Measurements from ENCODE around the gene NDFIP1. TPM values are rescaled to one million over a fixed set of nuclear protein-coding genes. Genes with fewer than 3 reads are reported as not detected.

NDFIP1 gene
- total RNA-seq, 1 donor from 2014 or later: 70.5 TPM

- Histone ChIP-seq H3K27ac (no peak overlapping the region), H3K27me3 (ENCODE audit: low read depth) (no peaks in the 10 kb centered on the region), H3K4me1 (peaks cover 54% of the 10 kb centered on the region), H3K36me3 (no peaks in the 10 kb centered on the region), H3K4me3 (no peak overlapping the region), H3K9me3 (no peaks in the 10 kb centered on the region)
- TF ChIP-seq, protein P1, sequence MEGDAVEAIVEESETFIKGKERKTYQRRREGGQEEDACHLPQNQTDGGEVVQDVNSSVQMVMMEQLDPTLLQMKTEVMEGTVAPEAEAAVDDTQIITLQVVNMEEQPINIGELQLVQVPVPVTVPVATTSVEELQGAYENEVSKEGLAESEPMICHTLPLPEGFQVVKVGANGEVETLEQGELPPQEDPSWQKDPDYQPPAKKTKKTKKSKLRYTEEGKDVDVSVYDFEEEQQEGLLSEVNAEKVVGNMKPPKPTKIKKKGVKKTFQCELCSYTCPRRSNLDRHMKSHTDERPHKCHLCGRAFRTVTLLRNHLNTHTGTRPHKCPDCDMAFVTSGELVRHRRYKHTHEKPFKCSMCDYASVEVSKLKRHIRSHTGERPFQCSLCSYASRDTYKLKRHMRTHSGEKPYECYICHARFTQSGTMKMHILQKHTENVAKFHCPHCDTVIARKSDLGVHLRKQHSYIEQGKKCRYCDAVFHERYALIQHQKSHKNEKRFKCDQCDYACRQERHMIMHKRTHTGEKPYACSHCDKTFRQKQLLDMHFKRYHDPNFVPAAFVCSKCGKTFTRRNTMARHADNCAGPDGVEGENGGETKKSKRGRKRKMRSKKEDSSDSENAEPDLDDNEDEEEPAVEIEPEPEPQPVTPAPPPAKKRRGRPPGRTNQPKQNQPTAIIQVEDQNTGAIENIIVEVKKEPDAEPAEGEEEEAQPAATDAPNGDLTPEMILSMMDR (IDR thresholded peaks at IDR 0.05): no peak
- intact Hi-C loops (cut with DNase I): no loop called here
- ATAC-seq (no peak), DNase-seq (no peak)
Measured at GRCh38 chr5:142114687-142115086, 6.1 kb downstream of the NDFIP1 start.

DNA sequence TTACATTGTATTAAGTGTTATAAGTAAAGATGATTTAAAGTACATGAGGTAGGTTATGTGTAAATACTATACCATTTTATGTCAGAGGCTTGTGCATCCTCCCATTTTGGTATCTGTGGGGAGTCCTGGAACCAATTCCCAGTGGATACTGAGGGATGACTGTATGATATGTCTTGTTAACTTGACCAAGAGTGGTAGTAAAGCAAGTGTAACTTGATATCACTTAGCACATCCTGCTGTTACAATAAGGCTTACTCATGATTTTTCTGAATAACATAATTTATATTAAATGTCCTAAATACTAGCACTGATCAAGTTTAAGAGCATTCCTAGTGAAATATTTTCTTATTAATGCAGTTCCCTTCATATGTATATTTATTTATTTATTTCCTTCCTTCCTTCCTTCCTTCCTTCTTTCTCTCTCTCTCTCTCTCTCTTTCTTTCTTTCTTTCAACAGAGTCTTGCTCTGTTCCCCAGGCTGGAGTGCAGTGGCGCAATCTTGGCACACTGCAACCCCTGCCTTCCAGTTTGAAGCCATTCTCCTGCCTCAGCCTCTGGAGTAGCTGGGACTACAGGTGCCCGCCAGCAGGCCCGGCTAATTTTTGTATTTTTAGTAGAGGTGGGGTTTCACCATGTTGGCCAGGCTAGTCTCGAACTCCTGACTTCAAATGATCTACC lies 7.5 kb downstream of the NDFIP1 start:
- ATAC-seq (no peak), DNase-seq (no peak)
- TF ChIP-seq, protein P1 (IDR thresholded peaks at IDR 0.05): no peak
- Histone ChIP-seq H3K4me1 (peaks cover 53% of the 10 kb centered on the region), H3K27me3 (ENCODE audit: low read depth) (no peaks in the 10 kb centered on the region), H3K9me3 (no peaks in the 10 kb centered on the region), H3K27ac (no peak overlapping the region), H3K4me3 (no peak overlapping the region), H3K36me3 (no peaks in the 10 kb centered on the region)
- intact Hi-C loops (cut with DNase I): no loop called here

- Histone ChIP-seq H3K4me1 (peaks cover 55% of the 10 kb centered on the region), H3K36me3 (peaks cover 4% of the 10 kb centered on the region), H3K27me3 (ENCODE audit: low read depth) (no peaks in the 10 kb centered on the region), H3K9me3 (no peaks in the 10 kb centered on the region), H3K4me3 (no peak overlapping the region), H3K27ac (no peak overlapping the region)
- ATAC-seq: no peak
- TF ChIP-seq, protein P1 (IDR thresholded peaks at IDR 0.05): no peak
- no peak for DNase-seq
- intact Hi-C loops (cut with DNase I): no loop called here
Measured at GRCh38 chr5:142117579-142118151, 9.1 kb downstream of the NDFIP1 start.

- no peak for DNase-seq
- H3K36me3 ChIP-seq: peaks cover 4% of the 10 kb centered on the region
- intact Hi-C loops (cut with DNase I): no loop called here
- peak in 1 of 2 donors; percentile 19 for ATAC-seq
- no peak overlapping the region for H3K27ac ChIP-seq
- H3K4me1 ChIP-seq: peaks cover 55% of the 10 kb centered on the region
- H3K4me3 ChIP-seq: no peak overlapping the region
- TF ChIP-seq, protein P1 (IDR thresholded peaks at IDR 0.05): no peak
- H3K27me3 ChIP-seq (ENCODE audit: low read depth): no peaks in the 10 kb centered on the region
- H3K9me3 ChIP-seq: no peaks in the 10 kb centered on the region
Measured at GRCh38 chr5:142118155-142118686, 9.6 kb downstream of the NDFIP1 start.

DNA sequence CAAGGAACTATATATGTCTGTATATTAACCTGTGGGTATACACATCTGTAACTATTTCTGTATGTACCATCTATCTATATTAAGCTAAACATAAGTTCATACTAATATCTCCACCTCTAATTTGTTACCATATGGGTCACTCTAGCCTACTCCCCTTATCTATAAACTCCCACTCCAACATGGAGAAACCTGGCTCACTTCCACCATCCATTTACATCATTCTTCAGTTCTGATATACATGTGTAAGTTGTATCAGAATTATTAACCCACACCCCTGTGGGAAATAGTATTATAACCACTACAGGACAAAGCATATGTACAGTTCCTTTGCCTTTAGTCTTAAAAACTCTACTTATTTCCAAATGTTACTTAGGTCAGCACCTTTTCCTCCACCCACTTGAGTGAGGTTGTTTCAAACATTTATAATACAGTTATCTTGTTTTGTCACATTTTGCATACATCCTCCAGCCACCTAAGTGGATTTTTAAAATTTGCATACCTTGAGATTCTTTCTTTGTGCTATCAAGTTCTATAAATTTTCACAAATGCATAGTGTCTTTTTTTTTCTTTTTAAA lies 10.6 kb downstream of the NDFIP1 start:
- peaks cover 4% of the 10 kb centered on the region for H3K36me3 ChIP-seq
- DNase-seq (no peak), ATAC-seq (no peak)
- no peak overlapping the region for H3K27ac ChIP-seq
- no peaks in the 10 kb centered on the region for H3K9me3 ChIP-seq
- no peak overlapping the region for H3K4me3 ChIP-seq
- TF ChIP-seq, protein P1 (IDR thresholded peaks at IDR 0.05): no peak
- no peaks in the 10 kb centered on the region for H3K27me3 ChIP-seq (ENCODE audit: low read depth)
- H3K4me1 ChIP-seq: peaks cover 55% of the 10 kb centered on the region
- intact Hi-C loops (cut with DNase I): no loop called here
